Measurements from ENCODE around the gene CHST13.
"Not testable (repeated sequence)": the region's sequence is repeated elsewhere in the genome, so short reads cannot be mapped to it uniquely, and the experiment has no call there.

The CHST13 gene

DNA sequence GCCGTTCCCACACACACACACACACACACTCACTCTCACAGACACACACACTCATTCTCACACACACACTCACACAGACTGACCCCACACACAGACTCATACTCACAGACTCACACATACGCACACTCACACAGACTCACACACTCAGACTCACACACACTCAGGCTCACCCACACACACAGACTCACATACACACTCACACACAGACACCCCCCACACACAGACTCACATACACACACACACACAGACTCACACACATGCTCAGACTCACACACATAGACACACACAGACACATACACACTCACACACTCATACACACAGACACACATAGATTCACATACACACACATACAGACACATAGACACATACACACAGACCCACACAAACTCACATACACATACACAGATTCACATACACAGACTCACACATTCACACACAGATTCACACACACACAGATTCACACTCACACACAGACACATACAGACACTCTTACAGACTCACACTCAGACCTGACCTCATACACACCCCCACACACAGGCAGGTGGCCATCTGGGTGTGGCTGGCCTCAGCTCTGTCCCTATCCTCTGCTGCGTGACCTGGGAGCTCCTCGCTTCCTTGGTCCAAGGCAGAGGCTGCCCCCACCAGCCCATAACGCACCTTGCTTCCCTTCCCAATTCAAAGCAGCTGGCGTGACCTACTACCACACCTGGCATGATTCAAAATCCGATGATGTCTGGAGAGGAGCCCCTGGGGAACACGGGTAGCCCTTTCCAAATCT lies 32.9 kb downstream of the CHST13 start:
- no peak for DNase-seq

DNA sequence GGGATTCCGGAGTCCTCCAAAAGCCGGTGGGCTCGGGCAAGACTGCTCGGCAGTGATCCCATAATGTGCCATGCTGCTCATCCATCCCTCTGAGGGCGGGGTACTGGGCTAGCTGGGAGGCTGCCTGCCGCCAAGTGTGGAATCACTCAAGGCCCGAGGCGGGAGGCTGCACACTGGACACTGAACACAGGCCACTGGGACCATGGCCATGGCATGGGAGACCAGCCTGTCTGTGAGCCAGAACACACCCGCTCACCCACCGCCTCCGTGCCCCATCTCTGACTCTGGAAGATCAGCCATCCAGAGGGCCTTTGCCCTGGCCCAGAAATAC lies 33.4 kb downstream of the CHST13 start:
- no peak for DNase-seq

DNA sequence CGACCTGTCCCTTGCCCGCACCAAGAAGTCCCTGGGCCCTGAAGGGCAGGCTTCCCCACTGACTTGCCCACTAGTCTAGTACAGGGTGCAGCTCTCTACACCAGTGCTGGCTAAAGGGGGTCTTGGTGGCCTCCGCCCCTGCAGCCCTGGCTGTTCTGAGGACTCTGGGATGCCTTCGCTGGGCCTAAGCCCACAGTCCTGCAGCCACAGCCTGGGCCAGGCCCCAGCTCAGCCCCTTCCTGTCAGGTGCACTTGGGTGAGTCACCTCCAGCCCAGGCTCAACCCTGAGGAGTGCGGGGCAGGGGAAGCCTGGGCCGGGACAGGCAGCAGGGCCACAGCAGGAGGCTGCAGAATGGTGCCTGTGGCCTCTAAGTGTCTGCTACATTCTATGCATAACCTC lies 33.8 kb downstream of the CHST13 start:
- DNase-seq = no peak

DNA sequence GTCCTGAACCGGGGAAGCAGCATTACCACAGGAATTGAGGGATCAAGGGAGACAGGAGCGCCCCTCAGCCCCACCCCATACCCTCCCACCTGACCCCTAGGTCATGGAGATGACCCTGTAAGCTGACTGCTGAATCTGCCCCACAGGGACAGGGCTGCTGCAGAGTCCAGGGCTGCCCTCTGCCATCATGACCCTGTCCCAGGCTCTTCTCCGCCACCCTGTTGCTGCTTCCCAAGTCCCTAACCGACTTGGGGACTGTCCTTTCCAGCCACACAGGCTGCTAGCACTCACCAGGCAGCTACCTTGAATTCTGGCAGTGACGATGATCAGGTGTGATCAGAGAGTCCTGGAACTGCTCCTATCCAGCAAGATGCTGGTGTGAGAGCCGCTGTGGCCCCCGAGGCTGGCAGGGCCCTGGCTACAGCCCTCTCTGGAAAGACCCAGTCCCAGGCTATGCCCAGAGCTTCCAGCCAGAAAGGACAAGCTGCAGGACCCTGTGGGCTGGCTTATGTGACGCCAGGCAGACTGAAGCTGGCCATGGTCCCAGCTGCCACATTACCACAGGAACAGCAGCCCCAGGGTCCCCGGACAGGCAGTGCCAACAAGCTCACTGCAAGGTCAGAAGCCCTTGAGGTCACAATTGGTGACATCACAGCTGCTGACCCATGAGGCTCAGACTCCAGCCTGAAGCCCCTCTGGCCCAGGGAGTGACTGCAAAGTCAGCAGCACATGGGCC lies 34.5 kb downstream of the CHST13 start, which contains the start of gene C3orf22:
Gene C3orf22 (minus strand): TSS at position 597 of the 736 bp plus-strand sequence. CDS start 5,542 bp downstream, outside the sequence.
- no peak for DNase-seq

DNA sequence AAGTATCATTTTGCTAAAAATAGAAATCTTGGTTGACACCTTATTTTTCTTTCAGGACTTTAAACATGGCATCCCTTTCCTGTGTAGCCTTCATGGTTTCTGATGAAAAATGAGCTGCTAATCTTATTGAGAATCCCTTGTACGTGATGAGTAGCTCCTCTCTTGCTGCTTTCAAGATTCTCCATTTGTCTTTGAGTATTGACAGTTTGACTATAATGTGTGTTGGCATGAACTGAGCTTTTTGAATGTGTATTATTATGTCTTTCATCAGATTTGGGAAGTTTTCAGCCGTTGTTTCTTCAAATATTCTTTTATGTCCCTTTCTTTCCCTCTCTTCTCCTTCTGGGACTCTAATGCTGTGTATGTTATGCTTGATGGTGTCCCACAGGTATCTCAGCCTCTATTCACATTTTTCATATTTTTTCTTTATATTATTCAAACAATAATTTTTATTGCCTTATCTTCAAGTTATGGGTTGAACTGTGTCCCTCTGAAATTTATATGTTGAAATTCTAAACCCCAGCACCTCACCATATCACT lies 38.9 kb downstream of the CHST13 start:
- DNase-seq = no peak

DNA sequence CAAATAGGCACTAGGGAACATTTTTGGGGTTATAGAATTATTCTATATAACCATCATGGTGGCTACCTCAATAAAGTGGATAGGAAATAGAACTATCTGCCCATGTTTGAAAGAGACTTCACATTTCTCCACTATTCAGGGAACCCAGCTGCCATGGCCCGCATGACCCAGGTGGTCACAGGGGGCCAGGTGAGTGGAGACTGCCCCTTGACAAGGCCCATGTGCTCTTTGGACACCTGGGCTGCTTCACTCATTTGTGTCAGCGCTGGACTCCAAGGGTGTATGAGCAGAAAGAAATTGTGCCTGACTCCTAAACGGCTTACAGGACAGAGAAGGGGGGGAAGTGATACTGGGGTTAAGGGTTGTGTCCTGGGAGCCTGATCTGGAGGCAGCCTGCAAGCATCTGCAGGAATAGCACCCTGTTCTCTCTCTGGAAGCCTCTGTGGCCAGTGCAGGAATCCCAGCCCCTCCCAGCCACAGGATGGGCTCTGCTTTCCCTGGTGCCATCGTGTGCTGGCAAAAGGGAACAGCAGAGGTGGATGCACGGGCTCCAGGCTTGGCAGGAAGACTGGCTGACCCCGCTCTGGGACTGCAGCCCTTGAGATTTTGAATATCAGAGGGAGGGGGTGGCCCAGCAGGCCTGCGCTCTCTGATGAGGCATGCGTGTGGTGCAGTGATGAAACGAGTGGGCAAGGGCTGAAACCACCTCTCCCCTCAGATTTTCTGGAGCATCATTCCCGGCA lies 43.9 kb downstream of the CHST13 start:
- DNase-seq = no peak

DNA sequence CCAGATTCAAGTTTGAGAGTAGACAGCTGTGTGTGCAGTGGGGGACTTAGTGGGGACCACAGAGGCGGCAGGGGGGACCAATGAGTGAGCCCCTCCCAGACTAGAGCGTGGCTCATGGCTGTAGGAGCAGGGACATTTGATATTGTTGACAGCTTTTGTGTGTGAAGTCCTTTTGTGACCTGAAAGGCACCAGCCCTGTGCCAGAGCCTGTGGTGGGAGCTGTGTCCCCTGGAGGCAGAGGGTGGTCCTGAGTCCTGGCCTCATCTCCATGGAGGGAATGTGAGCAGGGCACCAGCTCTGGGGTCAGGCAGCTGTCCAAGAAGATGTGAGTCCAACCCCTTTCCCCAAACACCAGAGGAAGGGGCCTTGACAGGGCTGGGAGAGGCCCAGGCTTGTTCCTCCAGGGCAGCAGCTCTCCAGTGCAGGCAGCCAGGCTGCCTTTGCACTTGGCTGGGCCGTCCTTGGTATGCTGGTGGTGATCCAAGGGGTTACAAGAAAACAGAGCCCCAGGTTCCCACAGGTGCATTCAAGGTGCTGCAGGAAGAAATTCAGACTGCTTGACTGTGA lies 44.9 kb downstream of the CHST13 start:
- DNase-seq = no peak

DNA sequence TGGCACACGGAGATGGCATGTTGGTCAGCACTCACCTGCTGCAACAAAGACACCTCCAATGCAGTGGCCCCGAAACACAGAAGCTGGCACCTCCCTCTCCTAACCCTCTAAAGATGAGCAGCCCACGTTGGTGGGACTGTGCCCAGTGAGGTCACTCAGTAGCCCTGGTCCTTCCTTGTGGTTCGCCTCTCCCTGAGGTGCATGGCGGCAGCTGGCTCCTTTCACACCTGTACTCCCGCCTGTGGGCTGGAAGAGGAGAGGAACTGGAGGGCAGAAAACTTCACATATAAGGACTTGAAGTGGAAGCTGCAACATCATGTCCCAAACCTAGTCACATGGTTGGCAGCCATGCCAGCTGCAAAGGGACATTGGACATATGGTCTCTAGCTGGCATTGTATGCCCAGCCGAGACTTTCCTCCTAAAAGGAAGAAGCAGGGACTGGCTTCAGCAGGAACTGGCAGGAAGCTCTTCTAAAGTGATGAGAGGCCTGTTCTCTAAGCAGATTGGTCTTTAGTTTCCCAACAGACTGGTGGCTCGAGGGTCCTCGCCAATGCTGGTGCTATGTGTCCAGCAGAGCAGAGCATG lies 45.5 kb downstream of the CHST13 start:
- DNase-seq = no peak

DNA sequence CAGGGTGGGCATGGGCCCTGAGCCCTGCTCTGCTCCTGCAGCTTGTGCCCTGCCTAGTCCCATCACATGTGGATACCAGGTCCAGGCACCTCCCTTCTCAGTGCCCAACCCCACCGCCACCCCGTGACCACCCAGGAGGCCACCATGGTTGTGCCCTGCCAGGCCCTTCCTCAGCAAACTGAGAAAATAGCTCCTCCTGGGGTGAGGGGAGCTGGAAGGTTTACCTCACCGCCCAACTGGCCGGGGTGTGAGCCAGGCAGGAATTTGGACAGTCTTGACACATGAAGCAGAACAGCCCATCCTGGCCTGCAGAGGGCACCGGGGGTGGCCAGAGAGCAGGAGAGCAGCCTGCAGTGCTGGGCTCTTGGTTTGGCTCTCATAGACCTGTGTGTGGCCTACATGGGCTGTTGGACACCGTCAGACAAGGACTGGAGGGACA lies 46.2 kb downstream of the CHST13 start:
- no peak for DNase-seq

DNA sequence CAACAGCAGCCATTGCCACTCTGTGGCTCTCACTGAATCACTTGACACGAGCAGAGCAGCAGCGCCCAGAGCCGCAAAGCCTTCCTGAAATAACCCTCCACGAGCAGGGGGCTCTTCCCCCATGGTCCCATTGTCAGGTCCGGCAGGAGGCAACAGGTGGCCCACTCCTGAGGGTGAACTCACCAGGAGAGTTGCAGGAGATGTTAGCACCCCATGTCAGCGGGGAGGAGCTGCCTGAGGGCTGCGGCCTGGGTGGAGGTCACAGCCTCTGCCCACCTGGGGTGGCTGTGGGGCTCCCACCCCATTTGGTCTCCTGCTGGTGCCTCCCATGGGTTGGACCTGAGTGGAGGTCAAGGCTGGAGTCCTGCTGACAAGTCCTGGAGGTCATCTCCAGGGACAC lies 47.1 kb downstream of the CHST13 start:
- no peak for DNase-seq

DNA sequence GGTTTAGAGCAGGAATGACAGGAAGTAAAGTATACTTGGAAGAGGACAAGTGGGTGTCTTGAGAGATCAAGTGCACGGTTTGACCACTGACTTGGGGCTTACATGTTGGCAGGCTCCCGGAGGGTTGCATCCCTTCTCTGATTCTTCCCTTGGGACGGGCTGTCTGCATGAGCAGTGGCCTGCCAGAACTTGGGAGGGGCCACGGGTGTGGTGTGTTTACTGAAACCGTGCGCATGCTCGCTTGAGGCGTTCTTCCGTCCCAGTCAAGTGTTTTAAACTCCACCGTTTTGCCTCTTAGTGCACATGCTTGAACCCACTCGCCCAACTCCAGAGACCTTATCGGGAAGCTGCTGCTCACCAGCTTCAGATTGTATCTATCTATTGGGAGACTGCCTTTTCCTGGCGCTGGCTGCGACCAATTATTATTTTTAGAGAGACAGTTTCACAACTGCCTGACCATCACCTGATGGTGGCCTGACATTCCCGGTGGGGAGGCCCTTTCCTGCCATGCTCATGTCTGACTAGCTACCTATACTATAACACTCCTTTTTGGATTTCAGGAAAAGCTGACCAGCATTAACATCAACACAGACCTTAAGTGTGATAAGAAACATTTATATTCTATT lies 49.6 kb downstream of the CHST13 start:
- DNase-seq = no peak

DNA sequence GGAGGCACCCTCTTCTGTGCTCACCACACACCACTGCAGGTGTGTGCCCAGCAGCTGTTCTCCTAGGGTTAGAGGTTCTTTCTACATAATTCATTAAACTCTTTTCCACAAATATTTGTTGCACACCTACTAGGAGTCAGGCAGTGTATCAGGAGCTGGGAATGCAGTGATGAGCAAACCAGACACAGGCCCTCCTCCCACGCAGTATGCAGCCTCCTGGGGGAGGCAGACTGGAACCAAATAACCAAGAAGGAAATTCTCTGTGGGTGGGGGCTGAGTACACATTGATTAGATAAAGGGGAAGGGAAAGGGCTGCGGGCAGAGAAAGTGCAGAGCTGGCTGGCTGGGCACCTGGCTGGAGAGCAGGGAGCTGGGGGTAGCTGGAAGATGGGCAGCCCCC lies 53.3 kb downstream of the CHST13 start:
- DNase-seq = no peak

DNA sequence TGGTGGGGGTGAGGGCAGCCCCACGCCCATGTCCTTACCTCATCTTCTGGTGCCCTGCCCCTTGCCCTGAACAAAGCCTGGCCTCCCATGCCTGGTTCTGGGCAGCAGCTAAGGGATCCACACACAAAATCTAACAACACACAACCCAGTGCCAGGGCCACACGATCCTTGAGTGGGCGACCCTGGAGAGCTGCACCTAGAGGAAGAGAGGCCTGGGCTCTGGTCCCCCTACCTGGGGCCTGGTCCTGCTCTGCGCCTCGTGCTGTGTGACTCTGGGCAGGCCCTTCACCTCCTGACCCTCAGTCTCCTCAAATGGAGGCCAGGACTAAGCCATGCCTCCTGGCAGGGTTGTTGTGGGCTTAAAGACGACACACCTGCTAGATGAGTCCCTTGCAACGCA lies 54.7 kb downstream of the CHST13 start:
- no peak for DNase-seq

DNA sequence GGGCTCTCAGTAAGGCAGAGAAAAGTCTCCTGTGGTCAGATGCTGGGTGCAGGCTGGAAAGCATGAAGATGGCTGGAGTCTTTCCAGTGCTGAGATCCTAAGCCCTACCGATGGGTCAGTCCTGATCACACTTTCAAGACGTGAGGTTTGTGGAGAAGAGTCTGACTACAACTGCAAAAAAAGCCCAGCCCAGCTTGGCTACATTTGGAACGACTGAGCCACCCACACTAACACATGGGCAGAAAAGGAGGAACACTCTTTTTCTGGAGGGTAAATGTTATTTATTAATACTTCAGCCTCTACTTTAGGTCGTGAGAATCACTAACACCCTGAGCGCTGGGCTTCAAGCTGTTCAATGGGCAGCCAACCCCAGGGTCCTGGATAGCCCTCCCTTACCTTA lies 56.8 kb downstream of the CHST13 start:
- DNase-seq = no peak

DNA sequence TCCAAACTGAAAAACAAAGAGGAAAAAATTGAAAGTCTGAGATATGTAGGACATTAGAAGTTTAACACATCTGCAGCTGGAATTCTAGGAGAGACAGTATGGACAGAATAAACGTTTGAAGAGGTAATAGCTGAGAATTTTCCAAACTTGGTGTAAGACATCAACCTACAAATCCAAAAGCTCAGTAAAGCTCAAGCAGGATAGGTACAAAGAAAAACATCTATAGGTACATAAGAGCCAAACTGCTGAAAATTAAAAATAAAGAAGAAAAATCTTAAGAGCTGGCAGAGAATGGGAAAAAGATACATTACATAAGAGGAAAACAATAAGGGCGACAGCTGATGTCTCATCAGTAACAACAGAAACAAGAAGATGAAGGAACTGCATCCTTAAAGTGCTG lies 57.6 kb downstream of the CHST13 start:
- no peak for DNase-seq

DNA sequence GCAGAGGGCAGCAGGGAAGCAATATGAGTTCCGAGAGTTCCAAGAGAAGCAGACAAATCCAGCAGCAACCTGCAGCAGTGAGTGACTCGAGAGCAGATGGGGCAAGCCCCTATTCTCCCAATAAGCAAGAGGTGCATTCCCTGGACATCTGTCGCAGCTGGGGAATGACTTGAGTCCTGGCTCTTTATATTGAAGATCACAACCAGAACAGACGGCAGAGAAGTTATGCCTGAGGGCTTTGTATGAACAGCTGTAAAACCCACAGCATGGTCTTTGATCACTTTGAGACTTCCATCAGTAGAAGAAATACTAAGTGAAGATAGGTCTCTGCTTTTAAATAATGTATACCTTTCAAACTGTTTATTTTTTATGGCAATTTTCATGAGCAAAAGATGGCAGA lies 58.4 kb downstream of the CHST13 start:
- no peak for DNase-seq

DNA sequence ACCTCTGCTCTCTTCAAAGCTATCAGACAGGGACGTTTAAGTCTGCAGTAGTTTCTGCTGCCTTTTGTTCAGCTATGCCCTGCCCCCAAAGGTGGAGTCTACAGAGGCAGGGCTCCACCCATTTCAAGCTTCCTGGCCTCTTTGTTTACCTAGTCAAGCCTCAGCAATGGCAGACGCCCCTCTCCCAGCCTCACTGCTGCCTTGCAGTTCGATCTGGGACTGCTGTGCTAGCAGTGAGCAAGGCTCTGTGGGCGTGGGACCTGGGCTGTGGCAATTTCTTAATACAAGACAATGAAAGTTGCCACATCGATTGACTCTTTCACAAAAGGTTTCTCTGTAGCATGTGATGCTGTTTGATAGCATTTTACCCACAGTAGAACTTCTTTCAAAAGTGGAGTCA lies 67.6 kb downstream of the CHST13 start:
- DNase-seq = not testable (repeated sequence)
